DMS114 treated with DMSO at 0.1 percent for 48 hours (cell line): Measurements from ENCODE around the gene ADARB2.
"Not testable (repeated sequence)": the region's sequence is repeated elsewhere in the genome, so short reads cannot be mapped to it uniquely, and the experiment has no call there.

Experiments
- DNase-seq: peaks from one replicate; lab custom pipeline; 2025; ENCODE audit not compliant: unreplicated experiment; lab: John Stamatoyannopoulos, UW

The ADARB2 gene

GRCh38 chr10:1617376-1618317 lies 119.7 kb downstream of the ADARB2 start:
- DNase-seq = not testable (repeated sequence)

GRCh38 chr10:1616701-1617100 lies 120.6 kb downstream of the ADARB2 start:
- not testable (repeated sequence) for DNase-seq

DNA sequence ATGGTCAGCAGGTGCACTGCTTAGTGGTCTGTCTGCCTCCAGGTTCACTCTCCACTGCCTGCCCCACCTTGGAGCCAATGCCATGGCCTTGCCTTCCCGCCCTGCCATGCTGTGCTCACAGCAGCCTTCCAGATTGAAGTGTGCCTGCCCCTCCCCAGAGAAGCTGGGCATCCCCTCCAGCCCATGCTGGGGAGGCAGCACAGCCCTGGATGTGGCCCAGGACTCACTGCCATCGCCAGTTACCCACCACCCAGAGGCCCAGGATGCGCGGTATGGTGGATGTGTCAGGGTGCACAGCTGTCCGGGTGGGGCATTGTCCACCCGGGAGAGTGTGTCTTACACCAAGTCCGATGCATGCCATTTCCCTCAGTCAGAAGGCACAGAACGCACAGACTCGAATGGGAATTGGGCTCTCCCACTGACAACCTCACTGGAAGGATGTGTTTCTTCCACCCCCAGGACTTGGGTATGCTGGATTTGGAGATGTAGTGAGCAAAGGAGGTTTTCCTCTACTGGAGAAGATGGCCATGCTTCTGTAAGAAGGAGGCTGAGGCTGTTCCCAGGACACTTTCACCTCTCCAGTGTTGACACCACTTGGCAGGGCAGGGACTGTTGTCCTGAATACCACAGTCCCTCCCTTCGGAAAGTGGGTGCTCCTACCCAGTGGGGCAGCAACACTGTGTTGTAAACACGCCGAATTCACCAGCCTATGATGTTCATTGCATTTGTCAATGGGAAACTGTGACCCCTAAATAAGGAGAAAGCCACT lies 122.0 kb downstream of the ADARB2 start:
- DNase-seq = no peak

GRCh38 chr10:1613511-1613910 lies 123.8 kb downstream of the ADARB2 start:
- no peak for DNase-seq

GRCh38 chr10:1612908-1613307 lies 124.4 kb downstream of the ADARB2 start:
- no peak for DNase-seq

- DNase-seq = no peak
These were observed 125.3 kb downstream of the ADARB2 start for GRCh38 chr10:1611936-1612550.

DNA sequence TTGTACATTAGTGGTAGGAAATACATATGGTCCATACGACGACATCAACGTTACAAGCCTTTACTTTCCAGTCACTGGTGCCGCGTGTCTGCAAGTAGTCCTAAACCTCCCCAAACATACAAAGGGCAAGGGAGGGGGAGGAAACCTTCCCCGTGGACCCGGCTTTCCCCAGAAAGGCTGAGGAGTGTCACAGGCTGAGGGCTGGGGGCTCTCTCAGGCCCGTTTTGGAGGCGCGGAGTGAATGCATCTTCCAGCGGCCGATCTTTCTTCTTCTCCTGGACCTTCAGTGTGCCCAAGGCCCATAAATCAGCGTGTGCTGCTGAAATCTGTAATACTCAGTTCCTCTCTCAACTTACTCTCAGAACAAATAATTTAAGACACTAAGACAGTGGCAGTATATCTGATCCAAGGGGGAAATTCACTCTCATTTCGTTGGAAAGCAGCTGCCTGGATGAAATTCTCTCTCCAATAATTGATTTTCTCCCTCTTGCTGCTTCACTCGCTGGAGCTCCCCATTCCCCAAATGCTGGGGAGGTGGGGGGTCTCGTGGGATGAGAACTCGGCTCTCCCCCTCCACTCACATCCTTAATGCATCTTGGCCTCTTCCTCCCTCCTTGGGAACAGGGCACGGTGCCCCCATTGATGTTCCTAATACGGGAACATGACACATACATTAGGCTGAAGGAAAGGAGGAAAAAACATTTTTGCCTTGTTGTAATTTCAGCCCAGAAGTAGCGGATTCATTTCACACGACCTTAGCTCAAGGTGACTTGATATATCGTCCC lies 126.1 kb downstream of the ADARB2 start:
- DNase-seq = no peak

DNA sequence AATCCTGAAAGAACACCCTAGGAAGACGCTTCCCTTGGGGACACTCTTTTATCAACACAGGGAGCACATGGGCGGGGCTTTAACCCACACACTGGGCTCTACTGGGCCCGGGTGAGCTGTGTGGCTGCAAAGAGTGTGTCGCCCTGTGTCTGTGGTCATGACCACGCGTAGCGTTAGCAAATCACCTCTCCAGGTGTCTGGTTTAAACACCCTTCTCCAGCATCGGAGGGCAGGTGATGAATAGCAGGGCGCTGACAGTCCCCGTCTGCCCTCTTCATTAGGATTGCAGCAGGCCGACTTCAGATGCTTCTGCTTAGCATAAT lies 127.7 kb downstream of the ADARB2 start:
- no peak for DNase-seq

DNA sequence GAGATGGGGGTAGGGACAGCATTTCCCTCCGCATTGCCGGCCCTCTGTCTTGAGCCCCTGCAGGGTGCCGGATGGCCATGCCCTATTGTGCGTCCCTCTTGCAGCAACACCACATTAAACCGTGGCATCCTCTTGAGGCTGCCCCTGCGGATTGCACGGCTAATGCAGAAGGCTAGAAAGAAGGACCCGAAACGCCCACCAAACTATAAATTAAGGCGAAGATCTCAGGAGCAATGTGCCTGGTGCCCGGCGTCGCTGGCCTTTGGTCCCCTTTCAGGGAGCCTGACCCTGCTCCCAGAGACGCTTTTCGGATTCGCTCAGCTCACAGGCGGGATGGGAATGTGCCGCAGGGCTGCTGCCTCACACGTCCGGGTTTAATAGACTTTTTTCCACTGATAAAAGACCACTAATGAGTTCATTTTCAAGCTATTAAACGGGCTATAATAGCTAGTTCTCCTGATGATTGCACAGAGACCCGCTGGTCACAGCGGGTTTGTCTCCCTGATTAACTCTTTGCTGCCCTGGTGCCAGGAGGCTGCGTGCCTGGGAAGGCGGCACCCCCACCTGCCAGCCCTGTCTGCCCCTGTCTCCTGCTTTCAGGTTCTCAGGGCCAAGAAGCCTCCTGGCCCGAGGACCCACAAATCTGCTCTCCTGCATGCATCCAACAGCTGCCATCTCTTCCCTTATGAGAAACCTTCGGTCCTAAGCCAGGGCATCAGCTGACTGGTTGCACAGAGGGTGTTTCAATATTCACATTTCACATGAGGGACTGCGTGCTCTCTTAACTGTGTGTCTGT lies 128.3 kb downstream of the ADARB2 start:
- DNase-seq = no peak

DNA sequence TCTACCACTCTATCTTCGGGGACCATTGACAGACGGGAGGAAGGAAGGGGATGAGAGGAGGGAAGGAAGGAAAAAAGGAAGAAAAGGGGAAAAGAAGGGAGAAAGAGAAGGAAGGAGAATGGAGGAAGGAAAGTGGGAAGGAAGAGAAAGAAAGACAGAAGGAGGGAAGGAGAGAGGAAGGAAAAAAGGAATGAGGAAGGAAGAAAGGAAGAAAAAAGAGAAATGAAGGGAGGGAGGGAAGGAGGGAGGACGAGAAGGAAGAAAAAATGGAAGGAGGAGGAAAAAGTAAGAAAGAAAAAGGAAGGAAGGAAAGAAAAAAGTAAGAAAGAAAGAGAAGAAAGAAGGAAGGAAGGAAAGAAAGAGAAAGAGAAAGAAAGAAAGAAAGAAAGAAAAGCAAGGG lies 128.9 kb downstream of the ADARB2 start:
- DNase-seq = no peak

- no peak for DNase-seq
These were observed 129.9 kb downstream of the ADARB2 start for GRCh38 chr10:1607466-1607865.

DNA sequence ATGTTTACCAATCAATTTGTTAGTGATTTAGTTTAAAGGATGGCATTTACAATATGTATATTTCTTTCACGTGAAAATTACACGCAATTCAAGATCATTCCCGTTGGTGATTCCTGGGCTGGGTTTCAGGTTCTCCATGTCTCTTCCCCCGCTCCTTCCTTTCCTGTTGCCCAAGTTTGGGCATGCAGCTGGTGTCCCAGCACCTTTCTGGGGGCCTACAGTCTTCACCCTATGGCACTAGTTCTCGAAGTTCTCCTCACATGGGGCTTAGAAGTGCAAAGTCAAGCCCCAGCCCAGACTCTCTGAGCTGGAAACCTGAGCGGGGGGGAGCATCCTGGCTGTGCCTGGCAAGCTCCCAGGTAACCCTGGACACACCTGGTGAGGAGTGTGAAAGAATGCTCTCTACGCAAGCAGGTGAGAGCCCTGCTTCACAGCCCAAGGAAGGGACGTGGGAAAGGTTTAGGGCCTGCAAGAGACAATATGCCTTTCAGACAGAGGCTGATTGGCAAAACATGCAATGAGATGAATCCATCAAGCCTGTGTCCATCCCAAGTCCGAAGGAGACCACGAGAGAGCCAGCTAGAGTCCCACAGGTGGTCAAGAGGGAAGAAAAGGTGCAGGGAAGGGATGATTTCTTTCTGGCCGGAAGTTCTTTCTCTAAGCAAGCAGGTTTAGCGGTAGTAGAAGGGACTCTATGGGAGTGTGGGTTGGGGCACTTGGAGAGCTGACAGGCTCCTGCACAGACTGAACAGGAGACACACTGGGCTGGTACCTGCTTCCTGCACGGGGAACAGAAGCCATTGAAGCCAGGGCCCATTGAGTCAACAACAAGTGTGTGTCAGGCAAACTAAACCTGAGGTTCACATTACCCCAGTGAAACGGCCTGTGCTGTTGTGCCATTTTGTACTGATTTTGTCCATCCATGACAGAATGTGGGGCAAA lies 131.1 kb downstream of the ADARB2 start:
- DNase-seq = no peak

DNA sequence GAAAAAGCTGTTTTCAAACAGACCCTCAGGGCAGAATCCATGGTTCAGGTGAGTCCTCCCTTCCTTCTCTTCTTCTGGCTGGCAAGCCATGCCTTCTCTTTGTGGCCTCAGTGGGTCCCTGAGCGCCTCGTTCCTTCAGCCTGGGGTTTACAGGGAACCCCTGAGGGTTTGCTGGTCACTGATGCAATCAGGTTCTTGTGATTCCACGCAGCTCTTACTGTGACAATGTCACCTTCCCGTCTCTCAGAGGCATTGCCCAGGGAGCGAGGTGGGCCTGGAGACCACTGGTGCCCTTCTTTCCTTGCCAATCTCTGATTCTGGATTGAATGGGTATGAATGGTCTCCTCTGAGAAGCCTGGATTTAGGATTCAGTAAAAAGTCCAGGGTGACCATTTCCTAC lies 132.2 kb downstream of the ADARB2 start:
- DNase-seq = no peak

DNA sequence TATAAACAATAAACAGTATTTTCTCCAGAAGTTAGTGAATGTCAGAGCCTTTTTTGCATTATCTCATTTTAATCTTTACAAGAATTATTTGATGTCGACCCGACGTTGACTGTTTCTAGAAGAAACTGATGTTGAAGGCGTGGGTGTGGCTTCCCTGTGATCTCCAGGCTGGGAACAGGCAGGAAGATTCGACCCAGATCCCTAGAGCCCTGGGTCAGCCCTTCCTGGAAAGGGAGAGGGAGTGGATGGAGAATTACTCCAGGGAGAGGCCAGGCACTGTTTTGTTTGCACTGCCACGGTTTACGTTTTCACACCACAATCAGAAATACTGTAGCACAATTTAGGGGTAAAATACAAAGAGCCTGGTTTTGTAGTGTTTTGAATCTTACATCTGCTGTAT lies 133.1 kb downstream of the ADARB2 start:
- DNase-seq = no peak

- DNase-seq = no peak
These were observed 134.1 kb downstream of the ADARB2 start for GRCh38 chr10:1603181-1603580.

DNA sequence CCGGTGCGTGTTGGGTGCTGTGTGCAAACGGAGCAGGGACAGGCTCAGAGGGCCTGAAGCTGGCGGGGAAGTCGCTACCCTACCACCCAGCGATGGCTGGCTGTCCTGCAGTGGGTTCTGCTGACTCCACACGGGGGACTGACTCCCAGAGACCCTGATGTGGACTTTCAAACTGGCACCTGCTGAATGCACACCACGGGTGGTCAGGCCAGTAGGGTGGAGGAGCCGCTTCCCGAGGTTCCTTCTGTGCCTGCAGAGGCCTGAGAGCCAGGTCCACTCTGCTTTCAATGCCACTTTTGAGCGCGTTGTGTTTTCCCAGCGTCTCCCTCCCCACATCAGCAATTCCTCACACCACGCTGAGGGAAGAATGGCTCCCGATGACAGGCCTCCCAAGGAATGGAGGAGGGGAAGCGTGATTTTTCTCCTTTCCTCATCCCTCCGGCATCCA lies 135.3 kb downstream of the ADARB2 start:
- no peak for DNase-seq

DNA sequence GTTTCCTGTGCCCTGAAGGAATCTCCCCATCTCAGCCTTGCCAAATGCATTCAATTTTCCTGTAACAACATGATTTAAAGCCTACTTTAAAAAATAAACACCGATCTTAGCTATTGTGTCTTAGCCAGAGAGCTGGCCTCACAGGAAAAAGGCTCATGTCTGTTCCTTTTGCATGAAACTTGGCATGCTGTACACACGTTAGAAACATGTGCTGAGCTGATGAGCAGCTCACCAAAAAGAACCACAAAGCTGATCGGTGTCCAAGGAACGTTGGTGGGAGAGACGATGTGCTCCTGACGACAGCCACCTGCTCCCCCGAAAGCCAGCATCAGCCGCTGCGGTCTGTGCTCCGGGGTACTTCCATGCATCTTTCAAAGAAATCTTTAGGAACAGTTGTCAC lies 135.9 kb downstream of the ADARB2 start:
- no peak for DNase-seq

DNA sequence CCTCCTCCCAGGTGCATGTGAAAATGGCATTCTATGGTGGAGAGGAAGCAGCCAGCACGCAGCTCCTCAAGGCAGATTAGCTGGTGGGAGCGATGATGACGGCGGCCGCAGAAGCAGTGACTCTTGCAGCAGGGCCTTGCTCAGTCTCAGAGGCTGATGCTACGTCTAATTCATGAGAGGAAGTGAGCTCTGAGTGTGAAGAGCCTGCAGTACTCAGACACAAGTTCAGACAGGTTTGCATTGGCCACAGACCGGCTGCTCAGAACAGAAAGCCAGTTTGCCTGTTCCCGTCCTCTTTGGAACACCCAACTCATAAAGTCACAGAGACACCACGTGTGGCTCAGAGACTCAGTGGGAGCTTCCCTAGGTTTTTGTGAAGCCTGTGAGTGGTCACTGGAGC lies 136.5 kb downstream of the ADARB2 start:
- no peak for DNase-seq
